KOPT-K1 (cell line): ENCODE data around the gene UHRF1.

Source experiments
- H3K27ac ChIP-seq: fragments of 200-600 bp; sonication (generic); 2 replicates; pipeline ENCODE4 v1.5.1; 2016; ENCODE audit warnings: antibody characterized with exemption, mild to moderate bottlenecking, low read depth, low read length; ENCODE audit not compliant: poor library complexity, severe bottlenecking
- H3K36me3 ChIP-seq: fragments of 200-600 bp; sonication (generic); 2 replicates; pipeline ENCODE4 v1.5.1; 2017; ENCODE audit warnings: antibody characterized with exemption, mild to moderate bottlenecking, low read length, moderate library complexity; ENCODE audit not compliant: insufficient read depth
- H3K9me3 ChIP-seq: fragments of 200-600 bp; sonication (generic); 2 replicates; pipeline ENCODE4 v1.5.1; 2017; ENCODE audit warnings: antibody characterized with exemption, low read length, mild to moderate bottlenecking; ENCODE audit not compliant: insufficient read depth, poor library complexity, severe bottlenecking

Gene UHRF1

GRCh38 chr19:4997297-4997696 is 88.0 kb downstream of the UHRF1 start:
- Histone ChIP-seq H3K9me3 (no peaks in the 10 kb centered on the region), H3K36me3 (peaks cover 13% of the 10 kb centered on the region; the same call in 1 of the 2 replicates), H3K27ac (no peak overlapping the region)

GRCh38 chr19:5000120-5000611 is 90.9 kb downstream of the UHRF1 start:
- H3K36me3 ChIP-seq, result peaks cover 13% of the 10 kb centered on the region; the same call in 1 of the 2 replicates
- no peaks in the 10 kb centered on the region for H3K9me3 ChIP-seq
- H3K27ac ChIP-seq, result no peak overlapping the region

GRCh38 chr19:5001615-5002014 is 92.3 kb downstream of the UHRF1 start:
- no peak overlapping the region for H3K27ac ChIP-seq
- no peaks in the 10 kb centered on the region for H3K9me3 ChIP-seq
- H3K36me3 ChIP-seq, result peaks cover 7% of the 10 kb centered on the region; the same call in 1 of the 2 replicates

- Histone ChIP-seq H3K36me3 (peaks cover 2% of the 10 kb centered on the region; the same call in 1 of the 2 replicates), H3K9me3 (no peaks in the 10 kb centered on the region), H3K27ac (no peak overlapping the region)
Observed at GRCh38 chr19:5002143-5002542, 92.8 kb downstream of the UHRF1 start.

GRCh38 chr19:5003781-5004180 is 94.5 kb downstream of the UHRF1 start:
- H3K9me3 ChIP-seq, result peaks cover 6% of the 10 kb centered on the region
- no peak overlapping the region for H3K27ac ChIP-seq
- H3K36me3 ChIP-seq, result no peaks in the 10 kb centered on the region

- Histone ChIP-seq H3K36me3 (no peaks in the 10 kb centered on the region), H3K27ac (no peak overlapping the region), H3K9me3 (peaks cover 6% of the 10 kb centered on the region)
Observed at GRCh38 chr19:5005096-5005495, 95.8 kb downstream of the UHRF1 start.

- no peaks in the 10 kb centered on the region for H3K36me3 ChIP-seq
- H3K9me3 ChIP-seq, result peaks cover 6% of the 10 kb centered on the region
- no peak overlapping the region for H3K27ac ChIP-seq
Observed at GRCh38 chr19:5006201-5006600, 96.9 kb downstream of the UHRF1 start.

GRCh38 chr19:5006821-5007220 is 97.5 kb downstream of the UHRF1 start:
- Histone ChIP-seq H3K9me3 (peaks cover 6% of the 10 kb centered on the region), H3K27ac (no peak overlapping the region), H3K36me3 (no peaks in the 10 kb centered on the region)
